HepG2 (cell line): ENCODE measurements around the gene CAMTA2. TPM values are rescaled to one million over a fixed set of nuclear protein-coding genes. Genes with fewer than 3 reads are reported as not detected.

ENCODE experiments used
- DR1 ChIP-seq: sonication (generic); formaldehyde crosslinking; IDR thresholded peaks from 2 replicates; pipeline ENCODE4 v1.8.0; 2021; ENCODE audit warnings: mild to moderate bottlenecking, missing genetic modification reagents, inconsistent platforms
- GTF3A ChIP-seq: sonication (generic); formaldehyde crosslinking; conservative IDR thresholded peaks from 2 replicates; pipeline ENCODE4 v1.4.0; 2020; ENCODE audit warnings: mild to moderate bottlenecking, missing genetic modification reagents
- MEIS2 ChIP-seq: sonication (generic); formaldehyde crosslinking; IDR thresholded peaks from 2 replicates; pipeline ENCODE4 v1.9.0; 2021; ENCODE audit warnings: mild to moderate bottlenecking, missing genetic modification reagents
- MZF1 ChIP-seq: sonication (generic); formaldehyde crosslinking; IDR thresholded peaks from 2 replicates; pipeline ENCODE4 v1.8.1; 2023; ENCODE audit warnings: mild to moderate bottlenecking, missing genetic modification reagents, borderline replicate concordance
- NFKB2 ChIP-seq: sonication (generic); formaldehyde crosslinking; IDR thresholded peaks from 2 replicates; pipeline ENCODE4 v1.4.0; 2020; ENCODE audit warnings: missing genetic modification reagents, borderline replicate concordance
- SP5 ChIP-seq: IDR thresholded peaks from 2 replicates; pipeline ENCODE4 v1.6.1; 2016; ENCODE audit warnings: low read depth, borderline replicate concordance
- ZBTB3 ChIP-seq: sonication (generic); formaldehyde crosslinking; IDR thresholded peaks from 2 replicates; pipeline ENCODE4 v1.4.0; 2020; ENCODE audit warnings: low read depth, mild to moderate bottlenecking, moderate library complexity, missing genetic modification reagents, borderline replicate concordance
- ZNF230 ChIP-seq: sonication (generic); formaldehyde crosslinking; IDR thresholded peaks from 2 replicates; pipeline ENCODE4 v1.4.0; 2020; ENCODE audit warnings: mild to moderate bottlenecking, missing genetic modification reagents
- ZNF367 ChIP-seq: sonication (generic); formaldehyde crosslinking; IDR thresholded peaks from 2 replicates; pipeline ENCODE4 v1.4.0; 2020; ENCODE audit warnings: missing genetic modification reagents, borderline replicate concordance
- ZNF501 ChIP-seq: sonication (generic); formaldehyde crosslinking; IDR thresholded peaks from 2 replicates; pipeline ENCODE4 v1.5.1; 2020; ENCODE audit warnings: mild to moderate bottlenecking, moderate library complexity, missing genetic modification reagents
- ZNF572 ChIP-seq: sonication (generic); formaldehyde crosslinking; IDR thresholded peaks from 2 replicates; pipeline ENCODE4 v1.5.1; 2020; ENCODE audit warnings: mild to moderate bottlenecking, missing genetic modification reagents
- ZNF589 ChIP-seq: sonication (generic); formaldehyde crosslinking; conservative IDR thresholded peaks from 2 replicates; pipeline ENCODE4 v1.8.0; 2022; ENCODE audit warnings: mild to moderate bottlenecking, moderate library complexity, missing genetic modification reagents
- ZNF607 ChIP-seq: sonication (generic); formaldehyde crosslinking; IDR thresholded peaks from 2 replicates; pipeline ENCODE4 v1.5.1; 2020; ENCODE audit warnings: missing genetic modification reagents, mild to moderate bottlenecking, borderline replicate concordance
- ZNF768 ChIP-seq: sonication (generic); formaldehyde crosslinking; IDR thresholded peaks from 2 replicates; pipeline ENCODE4 v1.4.0; 2020; ENCODE audit warnings: missing genetic modification reagents
- polyA plus RNA-seq, 8 experiments: library from polyadenylated mRNA; depleted of rRNA in 3 of 8; stranded (reverse) in 7 of 8; unstranded in 1 of 8; fragments of >200 nt; fragmentation: Illumina TruSeq in 4 of 8; extraction: Trizol in 4 of 8; gene quantifications; 2 replicates each; pipeline versions ENCODE4 v1.2.1 to v1.2.3, GENCODE V29; 2011 to 2016; ENCODE audit warnings: low read depth in 4 of 8, missing spikeins in 1 of 8, mixed read lengths in 1 of 8; ENCODE audit not compliant: insufficient read depth in 1 of 8
- total RNA-seq, 5 experiments: library from RNA; depleted of rRNA; stranded (reverse); fragments of >200 nt; fragmentation: Illumina TruSeq; extraction: Trizol; gene quantifications; 2 replicates each; pipeline ENCODE4 v1.2.3, GENCODE V29; 2016; ENCODE audit warnings: low read depth in 1 of 5
- TF ChIP-seq, protein P1 (sequence below): sonication (generic); formaldehyde crosslinking; IDR thresholded peaks from 2 replicates; pipeline ENCODE4 v1.5.1; 2020; ENCODE audit warnings: missing genetic modification reagents, mild to moderate bottlenecking, borderline replicate concordance
- TF ChIP-seq, protein P2 (sequence below): sonication (generic); formaldehyde crosslinking; IDR thresholded peaks from 2 replicates; pipeline ENCODE4 v1.5.0; 2020; ENCODE audit warnings: mild to moderate bottlenecking, missing genetic modification reagents, borderline replicate concordance

Gene CAMTA2
- total and polyA plus RNA-seq, 2 of the 13 experiments (the other 11 are each of a cell fraction or from before 2014, with no cell fraction given): 4.1 to 7.1 TPM

DNA sequence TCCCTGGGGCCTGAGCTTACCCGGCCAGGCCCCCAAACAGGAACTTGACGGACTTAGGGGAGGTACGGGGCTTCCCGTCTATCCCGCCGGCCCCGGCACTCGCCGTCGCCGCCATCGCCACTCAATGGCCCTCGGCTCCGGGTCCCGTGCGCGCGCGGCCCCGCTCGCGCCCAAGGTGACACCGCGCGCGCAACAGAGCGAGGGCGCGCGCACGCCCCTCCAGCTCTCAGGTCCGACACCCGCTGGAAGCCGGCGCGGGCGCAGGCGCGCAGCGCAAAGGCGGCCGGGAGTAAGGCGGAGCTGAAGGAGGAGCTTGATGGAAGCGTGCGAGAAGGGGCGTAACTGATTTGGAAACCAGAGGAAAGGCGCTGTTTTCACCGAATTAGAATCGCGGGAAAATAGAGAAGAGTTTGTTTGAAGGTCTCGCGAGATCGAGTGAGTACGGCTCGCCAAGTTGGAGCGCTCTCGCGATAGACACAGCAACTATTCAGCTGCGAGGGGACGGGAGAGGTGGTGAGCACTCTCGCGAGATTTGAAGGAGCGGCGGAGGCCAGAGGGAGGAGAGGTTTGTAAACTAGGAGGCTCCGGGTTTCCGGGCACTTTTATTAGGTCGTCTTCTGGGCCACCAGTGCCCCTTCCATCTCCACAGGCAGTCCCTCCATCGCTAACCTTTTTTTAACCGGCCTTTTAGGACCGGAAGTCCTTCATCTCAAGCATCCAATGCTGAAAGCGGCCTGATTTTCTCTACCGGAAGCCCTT is 47.5 kb downstream of the CAMTA2 start, which contains the start of the genes RNF167 and SLC25A11 (continued):
- no peak for TF ChIP-seq ZNF230 (CRISPR knock-in tag)
- TF ChIP-seq ZNF589 (CRISPR knock-in tag): no peak
- TF ChIP-seq DR1 (CRISPR knock-in tag): peak; percentile 58
- no peak for TF ChIP-seq MEIS2 (CRISPR knock-in tag)
- no peak for TF ChIP-seq MZF1 (CRISPR knock-in tag)
- no peak; the same call in 1 of the 2 replicates for TF ChIP-seq ZNF367 (CRISPR knock-in tag)
- TF ChIP-seq ZNF501 (CRISPR knock-in tag): no peak; the same call in 1 of the 2 replicates
- no peak; the same call in 1 of the 2 replicates for TF ChIP-seq NFKB2 (CRISPR knock-in tag)
- 0 out of 2 replicates have a peak, but pooled peaks have one; percentile 18 for TF ChIP-seq ZNF607 (CRISPR knock-in tag)
- TF ChIP-seq SP5 (CRISPR knock-in tag): no peak
- no peak for TF ChIP-seq ZNF572
- TF ChIP-seq ZBTB3: no peak
- TF ChIP-seq GTF3A (CRISPR knock-in tag): no peak
- TF ChIP-seq, protein P1, sequence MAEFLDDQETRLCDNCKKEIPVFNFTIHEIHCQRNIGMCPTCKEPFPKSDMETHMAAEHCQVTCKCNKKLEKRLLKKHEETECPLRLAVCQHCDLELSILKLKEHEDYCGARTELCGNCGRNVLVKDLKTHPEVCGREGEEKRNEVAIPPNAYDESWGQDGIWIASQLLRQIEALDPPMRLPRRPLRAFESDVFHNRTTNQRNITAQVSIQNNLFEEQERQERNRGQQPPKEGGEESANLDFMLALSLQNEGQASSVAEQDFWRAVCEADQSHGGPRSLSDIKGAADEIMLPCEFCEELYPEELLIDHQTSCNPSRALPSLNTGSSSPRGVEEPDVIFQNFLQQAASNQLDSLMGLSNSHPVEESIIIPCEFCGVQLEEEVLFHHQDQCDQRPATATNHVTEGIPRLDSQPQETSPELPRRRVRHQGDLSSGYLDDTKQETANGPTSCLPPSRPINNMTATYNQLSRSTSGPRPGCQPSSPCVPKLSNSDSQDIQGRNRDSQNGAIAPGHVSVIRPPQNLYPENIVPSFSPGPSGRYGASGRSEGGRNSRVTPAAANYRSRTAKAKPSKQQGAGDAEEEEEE (CRISPR knock-in tag): no peak
- TF ChIP-seq, protein P2, sequence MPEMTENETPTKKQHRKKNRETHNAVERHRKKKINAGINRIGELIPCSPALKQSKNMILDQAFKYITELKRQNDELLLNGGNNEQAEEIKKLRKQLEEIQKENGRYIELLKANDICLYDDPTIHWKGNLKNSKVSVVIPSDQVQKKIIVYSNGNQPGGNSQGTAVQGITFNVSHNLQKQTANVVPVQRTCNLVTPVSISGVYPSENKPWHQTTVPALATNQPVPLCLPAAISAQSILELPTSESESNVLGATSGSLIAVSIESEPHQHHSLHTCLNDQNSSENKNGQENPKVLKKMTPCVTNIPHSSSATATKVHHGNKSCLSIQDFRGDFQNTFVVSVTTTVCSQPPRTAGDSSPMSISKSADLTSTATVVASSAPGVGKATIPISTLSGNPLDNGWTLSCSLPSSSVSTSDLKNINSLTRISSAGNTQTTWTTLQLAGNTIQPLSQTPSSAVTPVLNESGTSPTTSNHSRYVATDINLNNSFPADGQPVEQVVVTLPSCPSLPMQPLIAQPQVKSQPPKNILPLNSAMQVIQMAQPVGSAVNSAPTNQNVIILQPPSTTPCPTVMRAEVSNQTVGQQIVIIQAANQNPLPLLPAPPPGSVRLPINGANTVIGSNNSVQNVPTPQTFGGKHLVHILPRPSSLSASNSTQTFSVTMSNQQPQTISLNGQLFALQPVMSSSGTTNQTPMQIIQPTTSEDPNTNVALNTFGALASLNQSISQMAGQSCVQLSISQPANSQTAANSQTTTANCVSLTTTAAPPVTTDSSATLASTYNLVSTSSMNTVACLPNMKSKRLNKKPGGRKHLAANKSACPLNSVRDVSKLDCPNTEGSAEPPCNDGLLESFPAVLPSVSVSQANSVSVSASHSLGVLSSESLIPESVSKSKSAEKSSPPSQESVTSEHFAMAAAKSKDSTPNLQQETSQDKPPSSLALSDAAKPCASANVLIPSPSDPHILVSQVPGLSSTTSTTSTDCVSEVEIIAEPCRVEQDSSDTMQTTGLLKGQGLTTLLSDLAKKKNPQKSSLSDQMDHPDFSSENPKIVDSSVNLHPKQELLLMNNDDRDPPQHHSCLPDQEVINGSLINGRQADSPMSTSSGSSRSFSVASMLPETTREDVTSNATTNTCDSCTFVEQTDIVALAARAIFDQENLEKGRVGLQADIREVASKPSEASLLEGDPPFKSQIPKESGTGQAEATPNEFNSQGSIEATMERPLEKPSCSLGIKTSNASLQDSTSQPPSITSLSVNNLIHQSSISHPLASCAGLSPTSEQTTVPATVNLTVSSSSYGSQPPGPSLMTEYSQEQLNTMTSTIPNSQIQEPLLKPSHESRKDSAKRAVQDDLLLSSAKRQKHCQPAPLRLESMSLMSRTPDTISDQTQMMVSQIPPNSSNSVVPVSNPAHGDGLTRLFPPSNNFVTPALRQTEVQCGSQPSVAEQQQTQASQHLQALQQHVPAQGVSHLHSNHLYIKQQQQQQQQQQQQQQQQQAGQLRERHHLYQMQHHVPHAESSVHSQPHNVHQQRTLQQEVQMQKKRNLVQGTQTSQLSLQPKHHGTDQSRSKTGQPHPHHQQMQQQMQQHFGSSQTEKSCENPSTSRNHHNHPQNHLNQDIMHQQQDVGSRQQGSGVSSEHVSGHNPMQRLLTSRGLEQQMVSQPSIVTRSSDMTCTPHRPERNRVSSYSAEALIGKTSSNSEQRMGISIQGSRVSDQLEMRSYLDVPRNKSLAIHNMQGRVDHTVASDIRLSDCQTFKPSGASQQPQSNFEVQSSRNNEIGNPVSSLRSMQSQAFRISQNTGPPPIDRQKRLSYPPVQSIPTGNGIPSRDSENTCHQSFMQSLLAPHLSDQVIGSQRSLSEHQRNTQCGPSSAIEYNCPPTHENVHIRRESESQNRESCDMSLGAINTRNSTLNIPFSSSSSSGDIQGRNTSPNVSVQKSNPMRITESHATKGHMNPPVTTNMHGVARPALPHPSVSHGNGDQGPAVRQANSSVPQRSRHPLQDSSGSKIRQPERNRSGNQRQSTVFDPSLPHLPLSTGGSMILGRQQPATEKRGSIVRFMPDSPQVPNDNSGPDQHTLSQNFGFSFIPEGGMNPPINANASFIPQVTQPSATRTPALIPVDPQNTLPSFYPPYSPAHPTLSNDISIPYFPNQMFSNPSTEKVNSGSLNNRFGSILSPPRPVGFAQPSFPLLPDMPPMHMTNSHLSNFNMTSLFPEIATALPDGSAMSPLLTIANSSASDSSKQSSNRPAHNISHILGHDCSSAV (CRISPR knock-in tag): no peak
- no peak for TF ChIP-seq ZNF768 (CRISPR knock-in tag)
